Suprapubic skin (tissue), 4 donors: ENCODE measurements around the gene SAYSD1. TPM values are rescaled to one million over a fixed set of nuclear protein-coding genes. Genes with fewer than 3 reads are reported as not detected.

Experiments
- DNase-seq, 2 donors: peaks; one replicate each; pipeline ENCODE4 v3.0.0-alpha.2; 2019; ENCODE audit warnings: low spot score in 2 of 2
- H3K27ac ChIP-seq: fragments of 200-600 bp; sonication (generic); one replicate; pipeline ENCODE4 v1.5.1; 2019
- H3K27me3 ChIP-seq: fragments of 200-600 bp; sonication (generic); one replicate; pipeline ENCODE4 v1.5.1; 2019
- H3K36me3 ChIP-seq: fragments of 200-600 bp; sonication (generic); one replicate; pipeline ENCODE4 v1.5.1; 2019
- H3K4me1 ChIP-seq: fragments of 200-600 bp; sonication (generic); one replicate; pipeline ENCODE4 v1.5.1; 2019
- H3K4me3 ChIP-seq: fragments of 200-600 bp; sonication (generic); one replicate; pipeline ENCODE4 v1.5.1; 2019; ENCODE audit warnings: mild to moderate bottlenecking
- H3K9me3 ChIP-seq: fragments of 200-600 bp; sonication (generic); one replicate; pipeline ENCODE4 v1.5.1; 2019
- CTCF ChIP-seq, 2 donors: fragments of 200-600 bp in 1 of 2; fragments of 450-650 bp in 1 of 2; sonication (generic) in 1 of 2; IDR thresholded peaks; one replicate each; pipeline ENCODE4 v1.5.1; 2016 to 2019; ENCODE audit warnings: antibody characterized with exemption in 2 of 2, mild to moderate bottlenecking in 1 of 2, moderate library complexity in 1 of 2
- EP300 ChIP-seq: sonication (generic); formaldehyde crosslinking; IDR thresholded peaks from one replicate; pipeline ENCODE4 v1.6.1; 2017; ENCODE audit warnings: antibody characterized with exemption
- POLR2A ChIP-seq, 2 donors: fragments of 450-650 bp; IDR thresholded peaks; one replicate each; pipeline ENCODE4 v1.6.1; 2017; ENCODE audit warnings: antibody characterized with exemption in 2 of 2, mild to moderate bottlenecking in 2 of 2, moderate library complexity in 2 of 2
- POLR2AphosphoS5 ChIP-seq, 3 donors: sonication (generic); formaldehyde crosslinking; IDR thresholded peaks; one replicate each; pipeline ENCODE4 v1.6.1; 2017; ENCODE audit warnings: antibody characterized with exemption in 3 of 3
- WGBS: methylation state at CpG from one replicate; pipeline ENCODE4 v1.1.5; 2018; 5-methylcytosine and 5-hydroxymethylcytosine counted together
- total RNA-seq, 4 donors: library from RNA; depleted of rRNA; stranded (reverse); fragments of >200 nt; gene quantifications; one replicate each; pipeline ENCODE4 v1.1.0, GENCODE V29; 2016

SAYSD1 gene
- total RNA-seq, 4 donors from 2014 or later = 12.1 to 17.4 (median 14.4) TPM

DNA sequence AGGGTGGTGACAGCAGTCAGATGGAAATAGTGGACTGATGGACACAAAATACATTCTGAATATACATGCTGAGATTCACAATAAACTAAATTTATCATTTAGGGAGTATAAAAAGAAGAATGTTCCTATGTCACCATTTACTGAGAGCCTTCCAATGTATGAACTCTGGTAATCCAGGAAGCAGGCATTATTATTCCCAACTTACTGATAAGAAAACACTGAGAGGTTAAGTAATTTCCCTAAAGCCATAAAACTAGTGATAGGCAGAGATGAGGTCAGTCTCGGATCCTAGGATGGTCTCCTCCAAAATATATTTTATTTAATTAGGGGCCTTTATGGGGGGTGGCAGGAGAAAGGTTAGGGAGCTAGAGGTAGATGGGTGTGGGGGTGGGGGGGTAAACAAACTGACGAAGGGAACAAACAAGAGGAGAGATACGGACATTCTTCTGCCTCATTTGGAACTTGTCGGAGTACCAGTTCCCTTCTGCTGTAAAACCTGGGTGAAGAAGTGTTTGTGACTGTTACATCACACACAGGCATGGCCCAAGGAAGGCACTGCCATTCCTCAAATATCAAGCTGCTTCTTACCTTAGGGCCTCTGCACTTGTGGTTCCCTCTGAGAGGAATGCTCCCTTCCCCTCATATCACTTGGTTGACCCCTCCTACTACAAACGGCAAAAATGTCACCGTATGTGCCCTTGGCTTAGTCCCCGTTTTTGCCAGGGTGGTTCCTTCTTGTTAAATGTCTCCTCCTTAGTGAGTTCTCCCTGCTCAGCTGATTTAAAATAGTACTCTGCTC lies 6.7 kb downstream of the SAYSD1 start:
- no peak for TF ChIP-seq POLR2AphosphoS5 (IDR thresholded peaks at IDR 0.05)
- no peak for TF ChIP-seq CTCF (IDR thresholded peaks at IDR 0.05)
- TF ChIP-seq EP300 = no peak
- TF ChIP-seq POLR2A (IDR thresholded peaks at IDR 0.05) = no peak
- H3K4me3 ChIP-seq = no peak overlapping the region
- no peaks in the 10 kb centered on the region for H3K27me3 ChIP-seq
- no peak overlapping the region for H3K27ac ChIP-seq
- no peak for DNase-seq
- peaks cover 1% of the 10 kb centered on the region for H3K4me1 ChIP-seq
- WGBS = 91% methylated on average over 7 of the region's 7 CpGs
- H3K9me3 ChIP-seq = no peaks in the 10 kb centered on the region
- H3K36me3 ChIP-seq = peaks cover 28% of the 10 kb centered on the region

GRCh38 chr6:39107641-39108040 lies 7.3 kb downstream of the SAYSD1 start:
- no peaks in the 10 kb centered on the region for H3K27me3 ChIP-seq
- no peak overlapping the region for H3K4me3 ChIP-seq
- no peaks in the 10 kb centered on the region for H3K4me1 ChIP-seq
- DNase-seq = no peak
- no peaks in the 10 kb centered on the region for H3K9me3 ChIP-seq
- 41% methylated on average over 2 of the region's 2 CpGs for WGBS
- TF ChIP-seq CTCF (IDR thresholded peaks at IDR 0.05) = no peak
- TF ChIP-seq EP300 = no peak
- TF ChIP-seq POLR2A (IDR thresholded peaks at IDR 0.05) = no peak
- TF ChIP-seq POLR2AphosphoS5 (IDR thresholded peaks at IDR 0.05) = no peak
- peaks cover 28% of the 10 kb centered on the region for H3K36me3 ChIP-seq
- H3K27ac ChIP-seq = no peak overlapping the region

GRCh38 chr6:39107034-39107433 lies 8.0 kb downstream of the SAYSD1 start:
- Histone ChIP-seq H3K36me3 (peaks cover 28% of the 10 kb centered on the region), H3K4me3 (no peak overlapping the region), H3K27me3 (no peaks in the 10 kb centered on the region), H3K27ac (no peak overlapping the region), H3K4me1 (no peaks in the 10 kb centered on the region), H3K9me3 (no peaks in the 10 kb centered on the region)
- no peak for TF ChIP-seq EP300
- TF ChIP-seq POLR2AphosphoS5 (IDR thresholded peaks at IDR 0.05) = no peak
- no peak for TF ChIP-seq POLR2A (IDR thresholded peaks at IDR 0.05)
- TF ChIP-seq CTCF (IDR thresholded peaks at IDR 0.05) = no peak
- no peak for DNase-seq
- 86% methylated on average over 4 of the region's 4 CpGs for WGBS

GRCh38 chr6:39104528-39104927 lies 10.5 kb downstream of the SAYSD1 start:
- H3K36me3 ChIP-seq = peaks cover 26% of the 10 kb centered on the region
- WGBS = 75% methylated on average over 4 of the region's 4 CpGs
- no peak overlapping the region for H3K27ac ChIP-seq
- H3K27me3 ChIP-seq = no peaks in the 10 kb centered on the region
- DNase-seq = no peak
- no peak overlapping the region for H3K4me3 ChIP-seq
- H3K9me3 ChIP-seq = no peaks in the 10 kb centered on the region
- TF ChIP-seq CTCF (IDR thresholded peaks at IDR 0.05) (no peak), POLR2A (IDR thresholded peaks at IDR 0.05) (no peak), EP300 (no peak), POLR2AphosphoS5 (IDR thresholded peaks at IDR 0.05) (no peak)
- H3K4me1 ChIP-seq = no peaks in the 10 kb centered on the region

- WGBS = 100% methylated on average over 1 of the region's 1 CpG
- no peak overlapping the region for H3K4me3 ChIP-seq
- no peak overlapping the region for H3K27ac ChIP-seq
Measured at GRCh38 chr6:39102821-39103136, 12.2 kb downstream of the SAYSD1 start.

More at GRCh38 chr6:39102821-39103136, 12.2 kb downstream of the SAYSD1 start:
- H3K9me3 ChIP-seq = no peaks in the 10 kb centered on the region
- no peak for DNase-seq
- H3K36me3 ChIP-seq = peaks cover 22% of the 10 kb centered on the region
- TF ChIP-seq CTCF (IDR thresholded peaks at IDR 0.05) = no peak
- no peak for TF ChIP-seq POLR2A (IDR thresholded peaks at IDR 0.05)
- no peak for TF ChIP-seq EP300
- TF ChIP-seq POLR2AphosphoS5 (IDR thresholded peaks at IDR 0.05) = no peak
- no peaks in the 10 kb centered on the region for H3K4me1 ChIP-seq
- H3K27me3 ChIP-seq = no peaks in the 10 kb centered on the region
